Gastrocnemius medialis (tissue), 4 donors: ENCODE measurements around the gene OR4K2.

Experiments
- POLR2A ChIP-seq, 2 donors: fragments of 450-650 bp; IDR thresholded peaks; one replicate each; pipeline ENCODE4 v1.6.1; 2017; ENCODE audit warnings: antibody characterized with exemption in 2 of 2, mild to moderate bottlenecking in 2 of 2, moderate library complexity in 2 of 2
- TF ChIP-seq, protein P1 (sequence below), 5 experiments: fragments of 450-650 bp in 3 of 5; fragments of 200-600 bp in 2 of 5; sonication (generic) in 2 of 5; IDR thresholded peaks in 4 of 5; conservative IDR thresholded peaks in 1 of 5; 1 replicate in 4 of 5; 2 replicates in 1 of 5; pipeline ENCODE4 v1.5.1; 2016 to 2019; ENCODE audit warnings: antibody characterized with exemption in 5 of 5, mild to moderate bottlenecking in 3 of 5, moderate library complexity in 3 of 5

DNA sequence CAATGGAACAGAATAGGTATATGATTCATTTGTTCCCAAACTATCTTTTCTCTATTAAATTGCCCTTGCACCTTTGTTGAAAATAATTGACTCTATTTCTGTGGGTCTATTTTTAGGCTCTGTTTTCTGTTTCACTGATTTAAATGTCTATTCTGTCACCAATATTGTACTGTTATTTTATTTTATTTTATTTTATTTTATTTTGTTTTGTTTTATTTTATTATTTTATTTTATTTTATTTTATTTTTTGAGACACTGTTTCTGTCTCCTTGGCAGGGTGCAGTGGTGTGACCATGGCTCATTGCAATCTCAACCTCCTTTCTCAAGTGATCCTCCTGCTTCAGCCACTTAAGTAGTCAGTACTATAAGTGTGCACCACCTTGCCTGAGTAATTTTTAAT, 36.5 kb upstream of the OR4K2 start:
- TF ChIP-seq, protein P1, sequence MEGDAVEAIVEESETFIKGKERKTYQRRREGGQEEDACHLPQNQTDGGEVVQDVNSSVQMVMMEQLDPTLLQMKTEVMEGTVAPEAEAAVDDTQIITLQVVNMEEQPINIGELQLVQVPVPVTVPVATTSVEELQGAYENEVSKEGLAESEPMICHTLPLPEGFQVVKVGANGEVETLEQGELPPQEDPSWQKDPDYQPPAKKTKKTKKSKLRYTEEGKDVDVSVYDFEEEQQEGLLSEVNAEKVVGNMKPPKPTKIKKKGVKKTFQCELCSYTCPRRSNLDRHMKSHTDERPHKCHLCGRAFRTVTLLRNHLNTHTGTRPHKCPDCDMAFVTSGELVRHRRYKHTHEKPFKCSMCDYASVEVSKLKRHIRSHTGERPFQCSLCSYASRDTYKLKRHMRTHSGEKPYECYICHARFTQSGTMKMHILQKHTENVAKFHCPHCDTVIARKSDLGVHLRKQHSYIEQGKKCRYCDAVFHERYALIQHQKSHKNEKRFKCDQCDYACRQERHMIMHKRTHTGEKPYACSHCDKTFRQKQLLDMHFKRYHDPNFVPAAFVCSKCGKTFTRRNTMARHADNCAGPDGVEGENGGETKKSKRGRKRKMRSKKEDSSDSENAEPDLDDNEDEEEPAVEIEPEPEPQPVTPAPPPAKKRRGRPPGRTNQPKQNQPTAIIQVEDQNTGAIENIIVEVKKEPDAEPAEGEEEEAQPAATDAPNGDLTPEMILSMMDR (IDR thresholded peaks at IDR 0.05 in 4 of 5, conservative IDR thresholded peaks at IDR 0.05 in 1 of 5) = no peak
- no peak for TF ChIP-seq POLR2A (IDR thresholded peaks at IDR 0.05)
